Immature natural killer cell (primary cell): ENCODE measurements around the gene LRMDA. TPM values are rescaled to one million over a fixed set of nuclear protein-coding genes. Genes with fewer than 3 reads are reported as not detected.
A peak's percentile ranks its signal among the peaks of the same experiment; 100 is the strongest.

Experiments used
- DNase-seq, 3 donors: peaks; one replicate each; pipeline ENCODE4 v3.0.0; 2022; ENCODE audit warnings: mixed read lengths in 1 of 3
- H3K27ac Mint-ChIP-seq, 6 donors: one replicate each; pipeline ENCODE4 v1.8.0; 2020; ENCODE audit warnings: mixed read lengths in 6 of 6, mild to moderate bottlenecking in 5 of 6, inconsistent platforms in 4 of 6, moderate library complexity in 3 of 6
- H3K27me3 Mint-ChIP-seq, 3 donors: one replicate each; pipeline ENCODE4 v1.8.0; 2020 to 2021; ENCODE audit warnings: low read depth in 3 of 3, mild to moderate bottlenecking in 3 of 3, mixed read lengths in 3 of 3, moderate library complexity in 3 of 3, inconsistent platforms in 1 of 3
- H3K36me3 Mint-ChIP-seq, 3 donors: one replicate each; pipeline ENCODE4 v1.8.0; 2020; ENCODE audit warnings: mixed read lengths in 3 of 3, inconsistent platforms in 2 of 3, mild to moderate bottlenecking in 2 of 3
- H3K4me1 Mint-ChIP-seq, 2 donors: one replicate each; pipeline ENCODE4 v1.8.0; 2020; ENCODE audit warnings: inconsistent platforms in 2 of 2, mild to moderate bottlenecking in 2 of 2, mixed read lengths in 2 of 2, moderate library complexity in 1 of 2
- H3K4me3 Mint-ChIP-seq, 5 donors: one replicate each; pipeline ENCODE4 v1.8.0; 2020; ENCODE audit warnings: mild to moderate bottlenecking in 5 of 5, mixed read lengths in 5 of 5, inconsistent platforms in 3 of 5, moderate library complexity in 3 of 5
- H3K9me3 Mint-ChIP-seq, 6 donors: one replicate each; pipeline ENCODE4 v1.8.0; 2020; ENCODE audit warnings: mild to moderate bottlenecking in 6 of 6, mixed read lengths in 6 of 6, inconsistent platforms in 4 of 6, moderate library complexity in 3 of 6
- polyA plus RNA-seq, 3 donors: library from polyadenylated mRNA; unstranded; fragments of 300-500 nt; fragmentation: Illumina TruSeq; gene quantifications; one replicate each; pipeline ENCODE4 v1.2.3, GENCODE V29; 2021

Gene LRMDA
- polyA plus RNA-seq, 3 donors from 2014 or later: 1.7 to 14.2 (median 2.3) TPM

- Mint-ChIP-seq H3K9me3 (no peaks in the 10 kb centered on the region), H3K27me3 (peaks cover 11 to 30% (median 30%) of the 10 kb centered on the region in 3 donors), H3K4me3 (peak overlapping the region in 2 of 5 donors; percentile 58 to 68), H3K4me1 (peaks cover 27 to 30% of the 10 kb centered on the region in 2 donors), H3K27ac (no peak overlapping the region), H3K36me3 (peaks cover 0 to 3% (median 0%) of the 10 kb centered on the region in 3 donors)
- no peak for DNase-seq
Observed at GRCh38 chr10:75398692-75399460, 32.5 kb upstream of the LRMDA start.

GRCh38 chr10:75399461-75400162 is 31.8 kb upstream of the LRMDA start:
- Mint-ChIP-seq H3K4me1 (peaks cover 27 to 33% of the 10 kb centered on the region in 2 donors), H3K36me3 (peaks cover 0 to 3% (median 0%) of the 10 kb centered on the region in 3 donors), H3K4me3 (peak overlapping the region in 4 of 5 donors; percentile 73 to 82 (median 79)), H3K27ac (no peak overlapping the region), H3K27me3 (peaks cover 11 to 30% (median 30%) of the 10 kb centered on the region in 3 donors), H3K9me3 (no peaks in the 10 kb centered on the region)
- peak in 1 of 3 donors; percentile 28 for DNase-seq

- no peak for DNase-seq
Observed at GRCh38 chr10:75400163-75400770, 31.2 kb upstream of the LRMDA start.

GRCh38 chr10:75400771-75401568 is 30.5 kb upstream of the LRMDA start:
- H3K4me3 Mint-ChIP-seq: peak overlapping the region; percentile 73 to 82 (median 81)
- peaks cover 27 to 29% of the 10 kb centered on the region in 2 donors for H3K4me1 Mint-ChIP-seq
- DNase-seq: no peak
- H3K27me3 Mint-ChIP-seq: peaks cover 12 to 29% (median 26%) of the 10 kb centered on the region in 3 donors
- no peaks in the 10 kb centered on the region for H3K9me3 Mint-ChIP-seq
- H3K27ac Mint-ChIP-seq: no peak overlapping the region
- peaks cover 0 to 2% (median 0%) of the 10 kb centered on the region in 3 donors for H3K36me3 Mint-ChIP-seq

More at GRCh38 chr10:75400163-75400770, 31.2 kb upstream of the LRMDA start:
- H3K27ac Mint-ChIP-seq: peak overlapping the region in 1 of 6 donors; percentile 8
- peaks cover 27 to 29% of the 10 kb centered on the region in 2 donors for H3K4me1 Mint-ChIP-seq
- peak overlapping the region; percentile 73 to 82 (median 81) for H3K4me3 Mint-ChIP-seq
- no peaks in the 10 kb centered on the region for H3K36me3 Mint-ChIP-seq
- H3K27me3 Mint-ChIP-seq: peaks cover 11 to 26% (median 25%) of the 10 kb centered on the region in 3 donors
- H3K9me3 Mint-ChIP-seq: no peaks in the 10 kb centered on the region

- H3K9me3 Mint-ChIP-seq: no peaks in the 10 kb centered on the region
- peak within 1 kb of the TSS; percentile 84 to 89 (median 88) for H3K4me3 Mint-ChIP-seq
- peaks cover 0 to 2% (median 0%) of the 10 kb centered on the region in 3 donors for H3K36me3 Mint-ChIP-seq
- H3K27ac Mint-ChIP-seq: no peak within 1 kb of the TSS
- DNase-seq: peak; percentile 34 to 39 (median 35)
- peaks cover 15 to 35% (median 30%) of the 10 kb centered on the region in 3 donors for H3K27me3 Mint-ChIP-seq
- peaks cover 29% of the 10 kb centered on the region in 2 donors for H3K4me1 Mint-ChIP-seq
Observed at GRCh38 chr10:75401569-75402485, 29.6 kb upstream of the LRMDA start, which contains the start of gene ZNF503. ZNF503 (minus strand) TSS chr10:75401764; CDS start chr10:75401419, 345 bp downstream.

- Mint-ChIP-seq H3K27ac (no peak overlapping the region), H3K4me3 (peak overlapping the region; percentile 84 to 89 (median 88)), H3K4me1 (peaks cover 35 to 36% of the 10 kb centered on the region in 2 donors), H3K27me3 (peaks cover 16 to 36% (median 34%) of the 10 kb centered on the region in 3 donors), H3K36me3 (peaks cover 0 to 2% (median 0%) of the 10 kb centered on the region in 3 donors), H3K9me3 (no peaks in the 10 kb centered on the region)
- DNase-seq: no peak
Observed at GRCh38 chr10:75402486-75403143, 28.8 kb upstream of the LRMDA start.

- Mint-ChIP-seq H3K27me3 (peaks cover 17 to 36% (median 34%) of the 10 kb centered on the region in 3 donors), H3K27ac (no peak overlapping the region), H3K9me3 (no peaks in the 10 kb centered on the region)
Observed at GRCh38 chr10:75403144-75403938, 28.1 kb upstream of the LRMDA start.

GRCh38 chr10:75403939-75404814 is 27.2 kb upstream of the LRMDA start:
- DNase-seq: no peak
- Mint-ChIP-seq H3K27ac (no peak overlapping the region), H3K4me1 (peaks cover 41 to 48% of the 10 kb centered on the region in 2 donors), H3K27me3 (peaks cover 17 to 39% (median 32%) of the 10 kb centered on the region in 3 donors), H3K4me3 (peak overlapping the region in 4 of 5 donors; percentile 22 to 58 (median 28)), H3K9me3 (no peaks in the 10 kb centered on the region), H3K36me3 (peaks cover 0 to 2% (median 0%) of the 10 kb centered on the region in 3 donors)

More at GRCh38 chr10:75403144-75403938, 28.1 kb upstream of the LRMDA start:
- Mint-ChIP-seq H3K4me3 (peak overlapping the region; percentile 84 to 89 (median 88)), H3K36me3 (peaks cover 0 to 2% (median 0%) of the 10 kb centered on the region in 3 donors), H3K4me1 (peaks cover 39 to 42% of the 10 kb centered on the region in 2 donors)
- DNase-seq: no peak

GRCh38 chr10:75404815-75405597 is 26.4 kb upstream of the LRMDA start:
- no peak overlapping the region for H3K27ac Mint-ChIP-seq
- peaks cover 0 to 2% (median 0%) of the 10 kb centered on the region in 3 donors for H3K36me3 Mint-ChIP-seq
- H3K27me3 Mint-ChIP-seq: peaks cover 17 to 42% (median 36%) of the 10 kb centered on the region in 3 donors
- H3K4me3 Mint-ChIP-seq: no peak overlapping the region
- no peak for DNase-seq
- no peaks in the 10 kb centered on the region for H3K9me3 Mint-ChIP-seq
- H3K4me1 Mint-ChIP-seq: peaks cover 44 to 52% of the 10 kb centered on the region in 2 donors
